ENCODE data around the gene CD3D.

CD3D gene

GRCh38 chr11:118342503-118343161 lies at the start of gene CD3D:
Gene CD3D (minus strand): TSS chr11:118342705. CDS start chr11:118342607, 98 bp downstream.
- peak; percentile 51 to 52 for DNase-seq

DNA sequence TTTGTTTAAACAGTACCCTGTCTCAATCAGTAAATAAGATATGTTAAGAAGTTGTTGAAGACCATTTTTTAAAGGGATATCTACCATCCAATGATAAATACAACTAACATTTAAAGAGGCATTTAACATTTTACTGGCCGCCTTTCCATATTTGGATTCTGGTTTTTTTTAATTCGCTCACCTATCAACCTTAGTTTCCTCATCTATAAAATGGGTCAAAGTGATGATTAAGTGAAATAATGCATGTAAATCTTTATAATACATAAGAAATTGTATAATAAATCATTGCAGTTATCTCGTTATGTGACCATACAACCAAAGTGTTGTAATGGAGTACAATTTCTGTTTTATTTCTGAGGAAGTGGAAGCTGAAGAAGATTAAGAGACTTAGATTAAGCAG lies 41.2 kb upstream of the CD3D start:
- DNase-seq: no peak

DNA sequence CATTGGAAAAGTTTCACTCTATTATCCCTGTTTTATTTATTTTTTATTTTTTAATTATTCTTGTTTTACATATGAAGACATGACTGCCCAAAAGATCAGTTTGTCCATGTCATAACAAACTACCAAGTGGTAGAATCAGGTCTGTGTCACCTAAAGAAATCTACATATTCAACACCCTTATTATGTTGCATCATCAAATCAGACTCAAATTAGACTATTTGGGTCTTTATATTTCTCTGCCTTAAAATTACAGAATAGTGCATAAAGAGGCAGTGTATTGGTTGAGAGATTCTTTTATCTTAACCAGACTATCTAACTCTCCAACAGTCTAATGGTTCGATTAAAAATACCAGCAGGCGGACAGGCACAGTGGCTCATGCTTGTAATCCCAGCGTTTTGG lies 40.4 kb upstream of the CD3D start:
- DNase-seq: no peak

GRCh38 chr11:118380571-118380970 lies 38.1 kb upstream of the CD3D start:
- DNase-seq: no peak

DNA sequence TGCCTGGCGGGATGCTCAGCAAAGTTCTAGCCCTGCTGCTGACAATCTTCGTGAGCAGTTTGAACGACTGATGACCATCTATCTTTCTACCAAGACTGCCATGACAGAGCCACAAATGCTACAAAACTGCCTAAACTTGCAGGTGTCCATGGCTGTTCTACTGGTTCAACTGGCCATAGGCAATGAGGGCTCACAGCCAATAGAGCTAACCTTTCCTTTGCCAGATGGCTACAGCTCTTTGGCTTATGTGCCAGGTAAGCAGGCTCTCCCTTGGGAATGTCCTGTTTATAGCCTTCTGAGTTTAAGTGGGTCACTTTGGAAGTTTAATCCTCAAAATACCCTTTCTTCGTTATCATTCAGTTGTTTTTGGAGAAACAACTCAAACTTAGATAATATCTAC lies 37.0 kb upstream of the CD3D start:
- no peak for DNase-seq

DNA sequence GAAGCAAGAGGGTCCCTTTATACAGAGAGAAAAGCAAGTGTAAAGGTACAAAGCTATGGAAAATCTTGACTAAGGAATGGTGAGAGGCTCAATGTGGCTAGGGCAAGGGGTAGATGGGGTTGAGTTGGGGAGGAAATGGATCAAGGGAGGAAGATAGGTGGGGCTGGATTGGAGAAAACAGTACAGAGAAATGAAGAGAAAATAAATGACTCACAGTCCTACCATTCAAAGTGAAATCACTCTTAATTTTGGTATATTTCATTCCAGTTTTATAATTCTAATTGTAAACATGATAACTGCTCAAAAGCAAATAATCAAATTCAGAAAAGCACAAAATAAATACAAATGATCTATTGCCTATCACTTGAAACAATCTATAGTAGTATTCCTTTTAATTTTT lies 33.5 kb upstream of the CD3D start:
- DNase-seq: no peak

DNA sequence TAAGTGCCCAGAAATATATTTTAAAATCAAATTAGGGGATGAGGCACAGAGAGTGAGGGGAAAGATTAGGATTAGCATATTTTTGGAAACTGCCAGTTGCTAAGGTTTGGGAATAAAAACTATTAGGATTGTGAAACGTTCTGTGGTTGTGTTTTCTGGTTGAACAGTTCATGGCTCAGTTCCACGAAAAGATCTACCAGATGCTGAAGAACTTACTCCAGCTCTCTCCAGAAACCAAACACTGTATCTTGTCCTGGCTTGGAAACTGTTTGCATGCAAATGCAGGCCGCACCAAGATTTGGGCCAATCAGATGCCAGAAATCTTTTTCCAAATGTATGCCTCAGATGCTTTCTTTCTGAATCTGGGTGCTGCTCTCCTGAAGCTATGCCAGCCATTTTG lies 32.2 kb upstream of the CD3D start:
- DNase-seq: no peak

- DNase-seq: no peak
Measured at GRCh38 chr11:118373871-118374270, 31.4 kb upstream of the CD3D start.

- no peak for DNase-seq
Measured at GRCh38 chr11:118373263-118373662, 30.8 kb upstream of the CD3D start.

DNA sequence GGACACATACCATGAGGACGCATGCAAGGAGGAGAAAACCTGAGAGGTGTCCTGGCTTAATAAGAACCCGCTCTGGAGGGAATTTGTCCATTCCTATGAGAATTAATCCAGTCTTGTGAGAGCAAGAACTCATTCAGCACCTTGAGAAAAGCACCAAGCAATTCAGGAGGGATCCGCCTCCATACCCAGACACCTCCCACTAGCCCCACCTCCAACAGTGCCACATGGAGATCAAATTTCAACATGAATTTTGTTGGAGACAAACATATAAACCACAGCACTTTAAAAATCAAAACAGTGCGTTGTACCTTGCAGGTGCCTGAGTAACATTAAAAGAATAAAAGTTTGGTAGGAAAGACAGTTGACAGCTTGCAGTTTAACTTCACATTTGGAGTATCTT lies 28.3 kb upstream of the CD3D start:
- no peak for DNase-seq

GRCh38 chr11:118366287-118366686 lies 23.8 kb upstream of the CD3D start:
- DNase-seq: no peak

GRCh38 chr11:118364956-118365615 lies 22.6 kb upstream of the CD3D start:
- no peak for DNase-seq

DNA sequence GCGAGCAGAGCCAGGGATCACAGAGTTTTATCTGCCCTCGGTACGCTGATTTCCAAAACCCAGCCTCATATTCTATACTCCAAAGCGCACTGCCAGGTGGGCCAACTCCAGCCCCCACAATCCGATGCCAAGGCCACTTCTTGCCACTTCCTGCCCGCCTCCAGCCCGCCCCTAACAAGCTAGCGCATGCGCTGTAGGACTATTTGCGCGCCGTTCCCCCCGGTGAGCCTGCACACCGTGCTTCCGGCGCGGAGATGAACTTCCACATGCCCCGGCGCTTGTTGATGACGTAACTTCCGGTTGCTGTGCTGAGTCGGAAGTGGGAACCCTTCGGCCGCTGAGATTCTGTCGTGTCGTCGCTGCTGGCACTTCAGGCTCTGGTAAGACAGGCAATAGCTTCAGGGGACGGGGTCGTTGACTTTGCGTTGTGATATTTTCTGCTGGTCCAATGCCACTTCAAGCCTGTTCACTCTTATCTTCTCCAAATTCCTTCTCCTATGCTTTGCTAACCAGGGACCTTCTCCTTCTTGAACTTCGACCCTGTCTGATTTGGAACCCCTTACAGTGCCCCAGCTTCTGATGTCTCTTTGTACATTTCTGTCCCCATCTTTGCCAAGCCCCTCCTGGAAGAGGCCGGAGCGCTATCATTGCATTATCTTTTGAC lies 16.9 kb upstream of the CD3D start, which contains the start of gene UBE4A:
UBE4A (plus strand) TSS at position 306 of the 664 bp plus-strand sequence. CDS start 5,481 bp downstream, outside the sequence.
- peak; percentile 98 to 99 for DNase-seq

DNA sequence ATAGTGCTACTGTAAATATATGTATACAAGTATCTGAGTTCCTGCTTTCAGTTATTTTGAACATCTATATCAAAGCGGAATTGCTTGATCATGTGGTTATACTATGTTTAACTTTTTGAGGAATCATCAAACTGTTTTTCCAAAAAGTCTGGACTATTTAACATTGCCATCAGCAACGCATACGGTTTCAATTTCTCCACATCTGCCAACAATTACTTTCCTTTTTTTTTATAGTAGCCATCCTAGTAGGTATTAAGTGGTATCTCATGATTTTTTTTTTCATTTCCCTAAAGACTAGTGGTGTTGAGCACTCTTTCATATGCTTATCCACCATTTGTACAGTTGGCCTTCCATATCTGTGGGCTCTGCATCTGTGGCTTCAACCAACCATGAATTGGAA lies 15.6 kb upstream of the CD3D start:
- no peak for DNase-seq

- DNase-seq: no peak
Measured at GRCh38 chr11:118353084-118353710, 10.7 kb upstream of the CD3D start.

- DNase-seq: no peak
Measured at GRCh38 chr11:118349475-118349874, 7.0 kb upstream of the CD3D start.

- peak; percentile 57 to 62 for DNase-seq
Measured at GRCh38 chr11:118343981-118344515, 1.5 kb upstream of the CD3D start, which contains the start of gene CD3G. Gene CD3G (plus strand): TSS chr11:118344344. CDS start chr11:118344424, 80 bp downstream.

DNA sequence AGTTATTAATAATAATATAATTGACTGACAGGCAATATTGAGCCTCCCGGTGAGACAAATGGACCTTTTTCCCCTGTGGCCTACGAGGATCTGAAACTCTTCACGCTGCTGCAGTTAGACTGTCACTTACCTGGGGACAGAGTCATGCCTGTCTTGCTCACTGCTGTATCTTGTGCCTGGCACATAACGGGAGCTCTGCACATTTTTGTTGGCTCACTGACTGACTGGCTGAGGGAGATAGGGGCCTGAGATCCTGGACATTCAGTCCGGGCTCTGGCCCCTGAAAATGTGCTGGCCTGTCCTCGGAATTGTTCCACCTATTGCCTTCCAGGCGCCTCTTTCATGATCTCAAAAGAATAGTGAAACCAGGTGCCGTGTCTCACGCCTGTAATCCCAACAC lies 743 bp upstream of the CD3D start:
- no peak for DNase-seq

DNA sequence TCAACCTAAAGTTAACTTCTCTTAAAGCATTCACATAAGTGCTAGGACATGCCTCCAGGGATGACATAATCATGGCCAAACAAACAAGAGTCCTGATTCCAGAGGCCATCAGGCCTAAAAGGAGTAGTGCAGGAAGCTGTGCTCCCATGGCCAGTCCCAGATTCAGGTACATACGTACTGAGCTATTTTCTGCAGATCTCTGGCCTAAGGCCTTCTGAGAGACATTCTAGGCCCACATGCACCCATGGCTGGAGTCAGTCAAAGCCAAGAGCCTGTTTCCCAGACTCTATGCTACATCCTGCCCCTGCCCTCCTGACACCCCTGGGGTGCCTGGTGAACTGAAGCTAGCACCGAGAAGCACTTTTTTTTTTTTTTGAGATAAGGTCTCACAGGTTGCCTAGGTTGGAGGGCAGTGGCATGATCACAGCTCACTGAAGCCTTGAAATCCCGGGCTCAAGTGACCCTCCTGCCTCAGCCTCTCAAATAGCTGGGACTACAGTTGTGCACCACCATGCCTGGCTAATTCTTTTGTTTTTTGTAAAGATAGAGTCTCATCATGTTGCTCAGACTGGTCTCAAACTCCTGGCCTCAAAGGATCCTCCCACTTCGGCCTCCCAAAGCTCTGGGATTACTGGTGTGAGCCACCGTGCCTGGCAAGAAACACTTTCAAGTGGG lies 553 bp downstream of the CD3D start:
- DNase-seq: no peak

DNA sequence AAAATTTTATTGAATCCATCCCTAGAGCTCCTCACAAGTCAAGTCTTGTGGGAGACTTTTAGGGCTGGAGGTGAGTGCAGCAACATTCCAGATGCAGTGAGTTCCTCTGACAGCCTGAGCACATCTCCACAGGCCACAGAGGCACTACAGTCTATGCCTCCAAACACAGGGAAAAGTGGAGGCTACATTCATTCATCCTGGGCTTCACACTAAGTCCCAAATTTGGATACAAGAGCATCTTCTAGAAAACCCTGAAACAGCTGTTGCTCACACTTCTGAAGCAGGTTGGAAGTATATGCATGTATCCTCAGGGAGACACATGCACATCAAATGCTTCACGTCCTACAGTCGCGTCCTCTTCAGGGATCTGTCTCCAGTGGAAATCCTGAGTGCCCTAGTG lies 1.2 kb downstream of the CD3D start:
- DNase-seq: no peak

- no peak for DNase-seq
Measured at GRCh38 chr11:118340449-118340848, 2.1 kb downstream of the CD3D start.

DNA sequence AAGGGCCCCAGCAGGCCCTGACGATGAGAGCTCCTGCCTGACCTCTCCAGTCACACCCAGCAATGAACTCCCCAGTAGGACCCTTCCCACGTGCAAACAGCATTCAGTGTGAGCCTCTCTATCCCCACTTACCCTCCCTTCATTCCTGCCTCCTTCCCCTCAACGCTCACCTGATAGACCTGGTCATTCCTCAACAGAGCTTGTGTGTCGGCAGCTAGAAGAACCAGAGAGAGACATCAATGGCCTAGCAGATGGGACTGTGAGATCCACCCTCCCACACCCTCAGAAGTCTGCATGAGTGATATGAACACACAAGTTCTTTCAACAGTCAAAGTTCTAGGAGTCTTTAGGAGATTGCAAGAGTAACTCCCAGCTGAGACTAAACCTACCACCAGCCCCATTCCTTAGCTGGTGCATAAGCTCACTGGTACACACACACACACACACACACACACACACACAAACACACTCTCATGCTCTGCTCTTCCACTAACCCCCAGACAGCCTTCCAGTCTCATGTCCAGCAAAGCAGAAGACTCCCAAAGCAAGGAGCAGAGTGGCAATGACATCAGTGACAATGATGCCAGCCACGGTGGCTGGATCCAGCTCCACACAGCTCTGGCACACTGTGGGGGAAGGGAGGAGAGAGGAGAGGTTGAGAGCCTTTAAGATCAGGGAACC lies 3.1 kb downstream of the CD3D start:
- no peak for DNase-seq
